CD8-positive, alpha-beta memory T cell (primary cell): ENCODE measurements around the gene IGF2. TPM values are rescaled to one million over a fixed set of nuclear protein-coding genes. Genes with fewer than 3 reads are reported as not detected.

Experiments
- CTCF ChIA-PET: fragments of 350-600 bp; sonication (Branson Sonifier 250); formaldehyde crosslinking; loops from one replicate; lab custom pipeline; 2021; ENCODE audit warnings: antibody characterized with exemption; lab: Charles Lee
- POLR2A ChIA-PET: fragments of 350-600 bp; sonication (Branson Sonifier 250); formaldehyde crosslinking; loops from one replicate; lab custom pipeline; 2021; ENCODE audit warnings: antibody characterized with exemption; lab: Charles Lee
- DNase-seq, 5 donors: peaks; one replicate each; pipeline versions ENCODE4 v3.0.0 to v3.0.0-alpha.2; 2020 to 2022; ENCODE audit warnings: mixed read lengths in 1 of 5
- H3K27ac ChIP-seq: one replicate; pipeline ENCODE4 v1.7.0; 2013; ENCODE audit warnings: low read depth, mild to moderate bottlenecking, low read length, moderate library complexity
- H3K27me3 ChIP-seq: 2 replicates; pipeline ENCODE4 v1.7.0; 2013; ENCODE audit warnings: low read length, mild to moderate bottlenecking; ENCODE audit not compliant: insufficient read depth, poor library complexity, severe bottlenecking
- H3K36me3 ChIP-seq: 2 replicates; pipeline ENCODE4 v1.7.0; 2013; ENCODE audit warnings: mild to moderate bottlenecking, low read length, moderate library complexity; ENCODE audit not compliant: insufficient read depth
- H3K4me1 ChIP-seq: 2 replicates; pipeline ENCODE4 v1.7.0; 2013; ENCODE audit warnings: mild to moderate bottlenecking, low read length, moderate library complexity; ENCODE audit not compliant: insufficient read depth
- H3K4me3 ChIP-seq: 2 replicates; pipeline ENCODE4 v1.7.0; 2013; ENCODE audit warnings: mild to moderate bottlenecking, low read length
- H3K9me3 ChIP-seq: 2 replicates; pipeline ENCODE4 v1.7.0; 2013; ENCODE audit warnings: mild to moderate bottlenecking, low read length
- H3K27ac Mint-ChIP-seq, 8 donors: one replicate each; pipeline ENCODE4 v1.8.0; 2020 to 2021; ENCODE audit warnings: mixed read lengths in 8 of 8, mild to moderate bottlenecking in 6 of 8, inconsistent platforms in 3 of 8, moderate library complexity in 3 of 8
- H3K27me3 Mint-ChIP-seq, 2 donors: one replicate each; pipeline ENCODE4 v1.8.0; 2020 to 2021; ENCODE audit warnings: mixed read lengths in 2 of 2, mild to moderate bottlenecking in 1 of 2, moderate library complexity in 1 of 2
- H3K36me3 Mint-ChIP-seq, 3 donors: one replicate each; pipeline ENCODE4 v1.8.0; 2020 to 2021; ENCODE audit warnings: mixed read lengths in 3 of 3, inconsistent platforms in 1 of 3, mild to moderate bottlenecking in 1 of 3
- H3K4me1 Mint-ChIP-seq, 3 donors: one replicate each; pipeline ENCODE4 v1.8.0; 2020 to 2021; ENCODE audit warnings: mixed read lengths in 3 of 3, inconsistent platforms in 1 of 3, mild to moderate bottlenecking in 1 of 3
- H3K4me3 Mint-ChIP-seq, 7 donors: one replicate each; pipeline ENCODE4 v1.8.0; 2020 to 2021; ENCODE audit warnings: mixed read lengths in 7 of 7, mild to moderate bottlenecking in 6 of 7, moderate library complexity in 4 of 7, inconsistent platforms in 2 of 7
- H3K9me3 Mint-ChIP-seq, 5 donors: one replicate each; pipeline ENCODE4 v1.8.0; 2020 to 2022; ENCODE audit warnings: mixed read lengths in 5 of 5, mild to moderate bottlenecking in 3 of 5, moderate library complexity in 2 of 5, inconsistent platforms in 1 of 5
- polyA plus RNA-seq: library from polyadenylated mRNA; unstranded; fragments of 300-500 nt; fragmentation: Illumina TruSeq; gene quantifications from one replicate; pipeline ENCODE4 v1.2.3, GENCODE V29; 2021
- total RNA-seq, 2 experiments: library from RNA; stranded (reverse); gene quantifications; one replicate each; pipeline ENCODE4 v1.2.3, GENCODE V29; 2021

IGF2 gene
- total and polyA plus RNA-seq, 3 experiments from 2014 or later, result 3.3 to 3.5 TPM; not detected in 1

DNA sequence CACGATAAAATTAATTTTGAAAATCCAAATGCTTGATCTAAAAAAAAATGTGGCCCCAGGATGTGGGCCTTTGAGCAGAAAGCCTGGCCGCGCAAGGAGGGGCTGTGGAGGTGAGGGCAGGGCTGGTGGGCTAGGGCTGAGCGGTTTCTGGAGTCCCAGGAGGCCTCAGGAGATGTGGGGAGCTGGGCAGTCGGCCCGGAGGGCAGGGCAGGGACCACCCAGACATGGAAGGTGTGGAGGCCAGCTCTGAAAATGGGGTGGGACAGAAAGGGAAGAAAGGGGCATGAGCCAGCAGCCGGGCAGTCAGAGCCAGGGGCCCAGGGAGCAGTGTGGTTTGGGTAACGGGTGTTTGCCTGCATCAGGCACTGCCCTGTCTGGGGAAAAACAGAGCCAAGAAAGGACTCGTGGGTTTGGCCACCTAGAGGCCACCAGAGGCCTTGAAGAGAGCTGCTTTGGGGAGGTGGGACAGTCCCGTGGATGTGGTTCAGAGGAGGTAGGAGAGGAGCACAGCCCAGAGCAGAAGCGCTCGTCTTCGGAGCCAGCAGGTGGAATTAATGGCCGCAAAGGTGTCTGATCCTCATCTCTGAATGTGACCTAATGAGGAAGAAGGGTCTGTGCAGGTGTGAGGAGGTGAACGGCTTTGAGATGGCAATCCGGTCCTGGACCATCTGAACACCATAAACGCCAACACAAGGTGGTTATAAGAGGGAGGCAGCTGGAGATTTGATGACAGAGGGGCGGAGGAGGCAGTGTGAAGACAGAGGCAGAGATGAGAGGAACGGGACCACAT is 50.2 kb downstream of the IGF2 start:
- H3K27me3 ChIP-seq, result peaks cover 3% of the 10 kb centered on the region
- H3K9me3 ChIP-seq, result no peaks in the 10 kb centered on the region
- CTCF ChIA-PET, result interaction anchor here (1.1 to 1.5 kb wide), 2 partner anchors 17 to 63 kb away, joined by 3 to 5 read pairs; no protein-coding TSS in a partner anchor
- no peak overlapping the region for H3K27ac Mint-ChIP-seq
- H3K9me3 Mint-ChIP-seq, result peaks cover 0 to 4% (median 3%) of the 10 kb centered on the region in 5 donors
- H3K4me1 ChIP-seq, result peaks cover 12% of the 10 kb centered on the region
- no peaks in the 10 kb centered on the region for H3K36me3 Mint-ChIP-seq
- no peak for DNase-seq
- H3K4me1 Mint-ChIP-seq, result peaks cover 5 to 9% (median 7%) of the 10 kb centered on the region in 3 donors
- H3K27me3 Mint-ChIP-seq, result peaks cover 13 to 35% of the 10 kb centered on the region in 2 donors
- H3K27ac ChIP-seq, result no peak overlapping the region
- POLR2A ChIA-PET, result no interaction called here
- no peak overlapping the region for H3K4me3 ChIP-seq
- H3K36me3 ChIP-seq, result no peaks in the 10 kb centered on the region
- H3K4me3 Mint-ChIP-seq, result no peak overlapping the region

DNA sequence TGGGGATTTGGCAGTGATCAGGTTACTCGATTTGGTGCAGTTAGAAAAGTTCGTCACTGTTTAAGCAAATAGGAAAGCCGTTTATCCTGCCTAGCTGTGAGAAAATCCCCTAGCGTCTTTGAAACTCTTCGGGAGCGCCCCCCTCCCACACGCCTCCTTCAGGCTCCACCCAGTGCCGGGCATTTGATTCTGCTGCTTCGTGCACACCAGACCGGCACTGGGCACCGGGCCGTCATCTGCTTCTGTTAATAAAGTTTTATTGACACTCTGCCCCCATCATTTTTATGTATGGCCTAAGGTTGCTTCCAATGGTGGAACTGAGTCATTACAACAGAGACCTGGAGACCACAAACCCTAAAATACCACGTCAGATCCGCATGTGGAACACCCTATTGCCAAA is 50.9 kb downstream of the IGF2 start:
- H3K36me3 ChIP-seq, result no peaks in the 10 kb centered on the region
- peaks cover 8% of the 10 kb centered on the region for H3K4me1 ChIP-seq
- no peak overlapping the region for H3K27ac ChIP-seq
- H3K9me3 Mint-ChIP-seq, result peaks cover 0 to 4% (median 3%) of the 10 kb centered on the region in 5 donors
- DNase-seq, result no peak
- H3K4me3 Mint-ChIP-seq, result no peak overlapping the region
- CTCF ChIA-PET, result no interaction called here
- H3K4me3 ChIP-seq, result no peak overlapping the region
- no peak overlapping the region for H3K27ac Mint-ChIP-seq
- POLR2A ChIA-PET, result no interaction called here
- H3K9me3 ChIP-seq, result no peaks in the 10 kb centered on the region
- peaks cover 13 to 38% of the 10 kb centered on the region in 2 donors for H3K27me3 Mint-ChIP-seq
- H3K27me3 ChIP-seq, result peaks cover 3% of the 10 kb centered on the region
- H3K4me1 Mint-ChIP-seq, result peaks cover 2 to 7% (median 5%) of the 10 kb centered on the region in 3 donors
- H3K36me3 Mint-ChIP-seq, result no peaks in the 10 kb centered on the region

DNA sequence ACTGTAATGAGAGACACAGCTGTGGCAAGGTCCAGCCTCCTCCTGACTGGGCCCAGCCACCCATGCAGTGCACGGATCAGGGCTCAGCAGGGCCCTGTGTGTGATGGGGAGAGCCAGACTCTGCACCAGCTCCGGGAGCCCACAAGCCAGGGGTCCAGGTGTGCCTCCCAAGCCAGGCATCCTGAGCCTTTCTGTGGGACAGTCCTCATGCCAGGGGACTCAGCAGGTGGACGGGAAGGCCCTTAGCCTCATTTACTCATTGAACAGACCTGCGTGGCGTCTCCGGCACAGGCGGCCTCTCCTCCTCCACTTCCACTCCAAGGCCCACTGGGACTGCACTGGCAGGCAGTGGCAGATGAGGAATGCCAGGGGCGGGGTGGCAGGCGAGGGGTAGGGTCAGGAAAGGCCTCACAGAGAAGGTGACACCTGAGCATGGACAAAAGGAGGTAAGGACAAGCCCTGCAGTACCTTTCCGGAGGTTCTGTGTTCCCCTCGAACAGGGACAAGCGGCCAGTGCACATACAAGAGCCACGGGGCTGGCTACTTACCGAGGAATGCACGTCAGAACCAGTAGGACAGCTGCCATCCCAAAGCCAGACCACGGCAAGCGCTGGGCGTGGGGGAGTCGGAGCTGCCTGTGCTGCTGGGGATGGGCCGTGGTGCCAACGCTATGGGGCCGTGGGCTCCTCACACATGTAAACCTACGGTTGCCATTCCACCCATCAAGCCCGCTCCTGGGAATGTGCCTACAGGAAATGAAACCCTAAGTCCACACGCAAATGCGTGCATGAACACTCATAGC is 52.7 kb downstream of the IGF2 start:
- CTCF ChIA-PET, result no interaction called here
- peaks cover 3% of the 10 kb centered on the region for H3K27me3 ChIP-seq
- Mint-ChIP-seq H3K36me3 (peaks cover 0 to 3% (median 0%) of the 10 kb centered on the region in 3 donors), H3K4me3 (no peak overlapping the region), H3K4me1 (no peaks in the 10 kb centered on the region), H3K9me3 (peaks cover 0 to 4% (median 3%) of the 10 kb centered on the region in 5 donors), H3K27me3 (peaks cover 10 to 26% of the 10 kb centered on the region in 2 donors), H3K27ac (no peak overlapping the region)
- no peaks in the 10 kb centered on the region for H3K4me1 ChIP-seq
- POLR2A ChIA-PET, result no interaction called here
- no peak overlapping the region for H3K4me3 ChIP-seq
- H3K27ac ChIP-seq, result no peak overlapping the region
- no peaks in the 10 kb centered on the region for H3K9me3 ChIP-seq
- DNase-seq, result peak in 1 of 5 donors; percentile 13
- no peaks in the 10 kb centered on the region for H3K36me3 ChIP-seq

DNA sequence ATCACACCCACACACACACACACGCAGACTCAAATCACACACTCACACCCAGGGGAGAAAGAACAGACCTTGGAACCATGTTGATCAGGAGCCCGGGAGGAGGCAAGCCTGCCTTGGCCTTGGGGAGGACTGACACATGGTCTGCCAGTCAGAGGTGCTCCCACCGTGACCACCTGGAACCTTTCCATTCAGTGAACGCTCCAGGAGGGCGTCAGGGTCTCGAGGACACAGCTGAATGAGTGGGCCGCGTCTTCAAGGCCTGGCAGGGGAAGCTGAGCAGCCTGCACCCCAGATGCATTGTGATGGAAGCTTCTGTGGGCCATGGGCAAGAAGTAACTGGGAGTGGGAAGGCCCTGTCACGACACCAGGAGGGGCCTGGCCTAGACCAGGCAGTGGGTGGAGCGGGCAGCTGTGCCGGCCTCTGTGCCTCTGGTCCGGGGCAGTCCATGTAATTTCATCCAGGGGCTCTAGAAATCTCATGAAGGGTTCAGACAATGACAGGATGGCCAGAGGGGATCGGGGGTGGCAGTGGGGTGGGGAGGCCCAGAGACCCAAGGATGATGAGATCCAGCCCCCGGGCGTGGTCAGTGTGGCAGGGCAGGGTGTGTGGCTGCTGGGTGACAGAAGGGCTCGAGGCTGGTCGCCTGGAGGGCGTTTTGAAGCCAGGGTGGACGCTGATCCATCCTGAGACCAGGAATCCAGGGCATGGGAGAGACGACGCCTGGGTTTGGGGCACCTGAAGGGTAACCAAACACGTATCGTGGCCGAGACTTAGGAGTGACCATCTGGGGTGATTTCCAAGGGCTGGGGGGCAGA is 53.7 kb downstream of the IGF2 start:
- H3K4me3 ChIP-seq, result no peak overlapping the region
- no peak overlapping the region for H3K27ac ChIP-seq
- Mint-ChIP-seq H3K27ac (peak overlapping the region in 1 of 8 donors; percentile 41), H3K4me1 (no peaks in the 10 kb centered on the region), H3K27me3 (peaks cover 10 to 26% of the 10 kb centered on the region in 2 donors), H3K9me3 (peaks cover 0 to 4% (median 3%) of the 10 kb centered on the region in 5 donors), H3K36me3 (peaks cover 0 to 3% (median 0%) of the 10 kb centered on the region in 3 donors), H3K4me3 (no peak overlapping the region)
- peaks cover 3% of the 10 kb centered on the region for H3K27me3 ChIP-seq
- ChIA-PET CTCF (no interaction called here), POLR2A (no interaction called here)
- H3K9me3 ChIP-seq, result no peaks in the 10 kb centered on the region
- peak in 1 of 5 donors; percentile 30 for DNase-seq
- no peaks in the 10 kb centered on the region for H3K4me1 ChIP-seq
- no peaks in the 10 kb centered on the region for H3K36me3 ChIP-seq

DNA sequence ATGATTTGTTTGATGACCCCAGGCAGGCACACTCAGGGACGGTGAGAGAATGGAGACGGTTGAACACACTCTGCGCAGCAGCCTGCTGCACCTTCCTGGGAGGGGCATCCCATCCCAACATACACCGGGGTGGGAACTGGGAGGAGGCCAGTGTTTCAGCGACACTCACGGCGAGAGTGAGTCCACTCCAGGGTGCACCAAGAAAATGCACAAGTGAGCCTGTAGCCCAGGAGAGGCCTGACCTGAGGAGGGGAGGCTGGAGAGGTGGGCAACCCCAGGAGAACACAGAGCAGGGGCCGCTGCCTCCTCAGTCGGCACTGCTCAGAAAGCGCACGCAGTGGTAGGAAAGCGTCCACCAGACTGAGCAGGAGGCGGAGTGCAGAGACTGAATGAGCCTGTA is 54.5 kb downstream of the IGF2 start:
- ChIA-PET POLR2A (no interaction called here), CTCF (no interaction called here)
- H3K36me3 Mint-ChIP-seq, result peaks cover 0 to 3% (median 0%) of the 10 kb centered on the region in 3 donors
- peaks cover 8 to 26% of the 10 kb centered on the region in 2 donors for H3K27me3 Mint-ChIP-seq
- no peak overlapping the region for H3K27ac ChIP-seq
- H3K4me3 Mint-ChIP-seq, result no peak overlapping the region
- peak in 1 of 5 donors; percentile 23 for DNase-seq
- H3K4me1 Mint-ChIP-seq, result no peaks in the 10 kb centered on the region
- H3K27me3 ChIP-seq, result peaks cover 3% of the 10 kb centered on the region
- no peaks in the 10 kb centered on the region for H3K4me1 ChIP-seq
- H3K4me3 ChIP-seq, result no peak overlapping the region
- no peaks in the 10 kb centered on the region for H3K9me3 ChIP-seq
- peak overlapping the region in 2 of 8 donors; percentile 41 to 73 for H3K27ac Mint-ChIP-seq
- H3K9me3 Mint-ChIP-seq, result peaks cover 0 to 4% (median 3%) of the 10 kb centered on the region in 5 donors
- H3K36me3 ChIP-seq, result no peaks in the 10 kb centered on the region

Other genes starting within 250 kb of the IGF2 start
- gene PRR33, start 247.5 kb downstream of the IGF2 start, total RNA-seq, result not detected
- gene PRR33, start 247.5 kb downstream of the IGF2 start, polyA plus RNA-seq, result 0.17 TPM
- 1 to 10 TPM; 1.4 to 1.6 TPM for gene TNNT3, start 219.7 kb downstream of the IGF2 start, total RNA-seq
- not detected for gene TNNT3, start 219.7 kb downstream of the IGF2 start, polyA plus RNA-seq
- gene MRPL23, start 192.1 kb downstream of the IGF2 start, total RNA-seq, result 100 to 1,000 TPM; 127 to 129 TPM
- gene MRPL23, start 192.1 kb downstream of the IGF2 start, polyA plus RNA-seq, result 9.3 TPM
- not detected for gene H19, start 141.5 kb downstream of the IGF2 start, total RNA-seq
- not detected for gene H19, start 141.5 kb downstream of the IGF2 start, polyA plus RNA-seq
- not detected for gene INS, start 21.8 kb upstream of the IGF2 start, total RNA-seq
- gene INS, start 21.8 kb upstream of the IGF2 start, polyA plus RNA-seq, result not detected
- gene TH, start 32.4 kb upstream of the IGF2 start, total RNA-seq, result not detected
- gene TH, start 32.4 kb upstream of the IGF2 start, polyA plus RNA-seq, result not detected
- gene ASCL2, start 131.2 kb upstream of the IGF2 start, total RNA-seq, result under 1 TPM; 0.22 to 0.55 TPM
- gene ASCL2, start 131.2 kb upstream of the IGF2 start, polyA plus RNA-seq, result 8.9 TPM
- 1 to 10 TPM; 8.8 to 9.4 TPM for gene C11orf21, start 162.5 kb upstream of the IGF2 start, total RNA-seq
- gene C11orf21, start 162.5 kb upstream of the IGF2 start, polyA plus RNA-seq, result 30.1 TPM
- 1 to 10 TPM; 6.6 to 7.4 TPM for gene TSPAN32, start 162.6 kb upstream of the IGF2 start, total RNA-seq
- 68.5 TPM for gene TSPAN32, start 162.6 kb upstream of the IGF2 start, polyA plus RNA-seq
- 100 to 1,000 TPM; 176 to 189 TPM for gene CD81, start 237.9 kb upstream of the IGF2 start, total RNA-seq
- gene CD81, start 237.9 kb upstream of the IGF2 start, polyA plus RNA-seq, result 107 TPM